Activated CD4-positive, alpha-beta T cell treated with anti-CD3 and anti-CD28 coated beads for 24 hours (primary cell): ENCODE measurements around the gene FAM118B.
"Not testable (repeated sequence)": the region's sequence is repeated elsewhere in the genome, so short reads cannot be mapped to it uniquely, and the experiment has no call there.

ENCODE experiments used
- DNase-seq, 2 donors: peaks; one replicate each; pipeline ENCODE4 v3.0.0-alpha.2; 2020; ENCODE audit warnings: low read depth in 2 of 2

Gene FAM118B

GRCh38 chr11:126217491-126217890 is 5.9 kb downstream of the FAM118B start:
- no peak for DNase-seq

- DNase-seq = no peak
These were observed 8.0 kb downstream of the FAM118B start for GRCh38 chr11:126219547-126219946.

GRCh38 chr11:126224647-126225294 is 13.2 kb downstream of the FAM118B start:
- no peak for DNase-seq

- no peak for DNase-seq
These were observed 13.7 kb downstream of the FAM118B start for GRCh38 chr11:126225295-126225665.

- no peak for DNase-seq
These were observed 14.9 kb downstream of the FAM118B start for GRCh38 chr11:126226334-126227084.

GRCh38 chr11:126229858-126230540 is 18.4 kb downstream of the FAM118B start:
- no peak for DNase-seq

GRCh38 chr11:126231725-126232459 is 20.3 kb downstream of the FAM118B start:
- DNase-seq = no peak

- DNase-seq = no peak
These were observed 21.1 kb downstream of the FAM118B start for GRCh38 chr11:126232683-126233082.

- no peak for DNase-seq
These were observed 21.8 kb downstream of the FAM118B start for GRCh38 chr11:126233391-126233790.

GRCh38 chr11:126246636-126247035 is 35.1 kb downstream of the FAM118B start:
- no peak for DNase-seq

- no peak for DNase-seq
These were observed 41.7 kb downstream of the FAM118B start for GRCh38 chr11:126253265-126253664.

GRCh38 chr11:126254819-126255218 is 43.2 kb downstream of the FAM118B start:
- DNase-seq = no peak

- DNase-seq = not testable (repeated sequence)
These were observed 43.9 kb downstream of the FAM118B start for GRCh38 chr11:126255507-126255906.

- no peak for DNase-seq
These were observed 44.6 kb downstream of the FAM118B start for GRCh38 chr11:126256216-126256615.

- no peak for DNase-seq
These were observed 45.6 kb downstream of the FAM118B start for GRCh38 chr11:126257144-126257543.

- DNase-seq = no peak
These were observed 46.2 kb downstream of the FAM118B start for GRCh38 chr11:126257764-126258163.

- no peak for DNase-seq
These were observed 50.6 kb downstream of the FAM118B start for GRCh38 chr11:126262216-126262615.

- no peak for DNase-seq
These were observed 51.9 kb downstream of the FAM118B start for GRCh38 chr11:126263489-126263888.

GRCh38 chr11:126265811-126266210 is 54.2 kb downstream of the FAM118B start:
- no peak for DNase-seq

GRCh38 chr11:126267650-126268049 is 56.1 kb downstream of the FAM118B start:
- DNase-seq = no peak

- DNase-seq = no peak
These were observed 56.8 kb downstream of the FAM118B start for GRCh38 chr11:126268361-126268707.
